Cardiac muscle cell (in vitro differentiated cells and primary cell): ENCODE measurements around the gene GMIP. TPM values are rescaled to one million over a fixed set of nuclear protein-coding genes. Genes with fewer than 3 reads are reported as not detected.
"Not testable (repeated sequence)": the region's sequence is repeated elsewhere in the genome, so short reads cannot be mapped to it uniquely, and the experiment has no call there.

Source experiments
- DNase-seq, 2 donors: peaks; one replicate each; pipeline versions ENCODE4 v3.0.0 to v3.0.0-alpha.2; 2010 to 2017; ENCODE audit warnings: low read depth in 1 of 2, low spot score in 1 of 2
- H3K27ac ChIP-seq: fragments of 200-600 bp; sonication (generic); 2 replicates; pipeline ENCODE4 v1.5.1; 2016
- H3K27me3 ChIP-seq: fragments of 200-600 bp; sonication (generic); 2 replicates; pipeline ENCODE4 v1.6.0; 2016; ENCODE audit warnings: control low read depth
- H3K36me3 ChIP-seq: fragments of 200-600 bp; sonication (generic); 2 replicates; pipeline ENCODE4 v1.5.1; 2016; ENCODE audit warnings: control low read depth
- H3K4me1 ChIP-seq: fragments of 200-600 bp; sonication (generic); 2 replicates; pipeline ENCODE4 v1.8.1; 2017; ENCODE audit warnings: low read depth, mild to moderate bottlenecking, mixed run types
- H3K4me3 ChIP-seq: fragments of 200-600 bp; sonication (generic); 2 replicates; pipeline ENCODE4 v1.5.1; 2016; ENCODE audit warnings: mild to moderate bottlenecking
- H3K9me3 ChIP-seq: fragments of 200-600 bp; sonication (generic); 2 replicates; pipeline ENCODE4 v1.5.1; 2017; ENCODE audit warnings: low read depth, mild to moderate bottlenecking, control low read depth
- CTCF ChIP-seq: IDR thresholded peaks from 2 replicates; pipeline ENCODE4 v1.5.1; 2012; ENCODE audit warnings: low read depth, mild to moderate bottlenecking, low read length
- polyA plus RNA-seq: library from polyadenylated mRNA; unstranded; fragments of >200 nt; fragmentation: Nextera tagmentation; extraction: Ambion mirVana; gene quantifications from 2 replicates; pipeline ENCODE4 v1.2.1, GENCODE V29; 2016
- total RNA-seq: library from RNA; depleted of rRNA; stranded (reverse); fragments of >200 nt; gene quantifications from 2 replicates; pipeline ENCODE4 v1.2.3, GENCODE V29; 2016

Gene GMIP
- total and polyA plus RNA-seq, 2 experiments from 2014 or later = 12.4 to 13.7 TPM

DNA sequence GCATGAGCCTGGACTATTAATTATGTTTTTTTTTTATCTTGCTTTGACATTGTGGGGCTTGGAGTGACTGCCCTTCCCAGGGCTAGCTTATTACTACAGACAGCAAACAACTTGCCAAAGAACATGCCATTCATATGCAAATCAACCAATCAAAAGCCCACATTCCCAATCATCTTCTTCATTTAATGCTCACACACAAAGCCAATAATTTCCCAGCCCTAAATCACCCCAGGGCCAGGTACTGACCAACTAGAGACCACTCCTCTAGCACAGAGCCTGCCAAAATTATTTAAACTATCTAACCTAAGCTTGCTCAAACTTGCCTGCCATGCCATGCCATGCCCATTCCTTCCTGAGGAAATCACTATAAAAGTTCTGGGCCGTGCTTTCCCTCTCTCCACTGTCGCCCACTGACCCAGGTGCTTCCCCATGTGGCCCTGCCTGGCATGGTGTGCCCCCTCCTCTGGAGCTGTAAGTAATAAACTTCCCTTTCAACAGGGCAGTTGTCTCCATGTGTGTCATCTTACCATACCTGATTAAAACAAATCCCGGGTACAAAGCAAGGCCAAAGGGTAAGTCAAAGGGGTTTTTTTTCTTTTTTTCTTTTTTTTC lies 40.6 kb downstream of the GMIP start:
- peaks cover under 1% of the 10 kb centered on the region for H3K4me1 ChIP-seq
- H3K27ac ChIP-seq = no peak overlapping the region
- no peak overlapping the region for H3K4me3 ChIP-seq
- no peaks in the 10 kb centered on the region for H3K9me3 ChIP-seq
- no peaks in the 10 kb centered on the region for H3K36me3 ChIP-seq
- H3K27me3 ChIP-seq = no peaks in the 10 kb centered on the region
- TF ChIP-seq CTCF = no peak
- no peak for DNase-seq

DNA sequence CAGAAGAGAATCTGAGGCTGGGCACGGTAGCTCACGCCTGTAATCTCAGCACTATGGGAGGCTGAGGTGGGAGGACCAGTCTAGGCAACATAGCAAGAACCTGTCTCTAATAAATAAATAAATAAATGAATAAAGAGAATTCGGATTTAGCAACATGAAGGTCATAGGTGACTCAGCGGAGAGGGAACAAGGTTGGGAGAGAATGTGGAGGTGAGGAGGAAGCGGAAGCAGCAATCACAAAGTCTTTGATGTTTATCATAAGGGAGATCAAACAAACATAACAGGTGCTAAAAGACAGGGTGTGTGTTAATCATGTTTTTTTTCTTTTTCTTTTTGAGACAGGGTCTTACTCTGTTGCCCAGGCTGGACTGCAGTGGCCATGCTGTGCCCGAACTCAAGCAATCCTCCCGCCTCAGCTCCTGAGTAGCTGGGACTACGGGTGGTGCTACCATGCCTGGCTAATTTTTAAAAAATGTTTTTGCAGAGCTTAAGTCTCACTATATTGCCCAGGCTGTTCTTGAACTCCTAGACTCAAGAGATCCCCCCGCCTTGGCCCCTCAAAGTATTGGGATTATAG lies 41.2 kb downstream of the GMIP start:
- Histone ChIP-seq H3K36me3 (no peaks in the 10 kb centered on the region), H3K9me3 (no peaks in the 10 kb centered on the region), H3K4me1 (peaks cover 4% of the 10 kb centered on the region), H3K27ac (no peak overlapping the region), H3K4me3 (no peak overlapping the region), H3K27me3 (no peaks in the 10 kb centered on the region)
- no peak for TF ChIP-seq CTCF
- no peak for DNase-seq

GRCh38 chr19:19600793-19601330 lies 42.6 kb downstream of the GMIP start:
- no peaks in the 10 kb centered on the region for H3K27me3 ChIP-seq
- H3K36me3 ChIP-seq = no peaks in the 10 kb centered on the region
- TF ChIP-seq CTCF = no peak
- H3K27ac ChIP-seq = no peak overlapping the region
- peaks cover 4% of the 10 kb centered on the region for H3K4me1 ChIP-seq
- no peaks in the 10 kb centered on the region for H3K9me3 ChIP-seq
- H3K4me3 ChIP-seq = no peak overlapping the region
- DNase-seq = no peak

GRCh38 chr19:19598728-19599451 lies 44.6 kb downstream of the GMIP start:
- H3K4me1 ChIP-seq, DNase-seq, H3K27me3 ChIP-seq, H3K36me3 ChIP-seq, H3K4me3 ChIP-seq, H3K9me3 ChIP-seq, H3K27ac ChIP-seq: not testable (repeated sequence)

DNA sequence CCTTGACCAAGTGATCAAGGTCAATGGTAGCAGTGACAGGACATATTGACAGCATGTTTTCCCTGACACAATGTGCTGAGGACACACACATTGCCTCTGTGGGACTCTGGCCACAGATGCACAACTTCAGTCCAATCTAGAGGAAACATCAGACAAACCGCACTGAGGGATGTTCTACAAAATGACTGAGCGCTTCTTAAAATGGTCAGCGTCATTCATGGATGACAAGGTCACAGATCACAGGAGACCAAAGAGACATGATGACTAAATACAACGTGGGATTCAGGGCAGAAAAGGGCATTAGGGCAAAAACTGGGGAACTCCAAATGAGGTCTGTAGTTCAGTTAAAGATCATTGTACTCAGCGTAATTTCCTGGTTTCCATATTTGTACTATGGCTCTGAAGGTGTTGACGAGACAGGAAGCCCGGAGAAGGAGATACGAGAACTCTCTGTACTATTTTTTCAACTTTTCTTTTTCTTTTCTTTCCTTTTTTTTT lies 45.6 kb downstream of the GMIP start:
- no peak for TF ChIP-seq CTCF
- Histone ChIP-seq H3K9me3 (no peaks in the 10 kb centered on the region), H3K36me3 (no peaks in the 10 kb centered on the region), H3K4me1 (peaks cover 4% of the 10 kb centered on the region), H3K27ac (no peak overlapping the region), H3K27me3 (no peaks in the 10 kb centered on the region), H3K4me3 (no peak overlapping the region)
- no peak for DNase-seq
